Neural crest cell (in vitro differentiated cells): ENCODE measurements around the gene EPN1. TPM values are rescaled to one million over a fixed set of nuclear protein-coding genes. Genes with fewer than 3 reads are reported as not detected.

Source experiments
- DNase-seq: peaks from one replicate; pipeline ENCODE4 v3.0.0; 2021; ENCODE audit warnings: low read depth, mixed read lengths, low spot score
- H3K27ac Mint-ChIP-seq: one replicate; pipeline ENCODE4 v1.8.0; 2021; ENCODE audit warnings: mild to moderate bottlenecking, mixed read lengths; ENCODE audit not compliant: unreplicated experiment
- H3K27me3 Mint-ChIP-seq: 2 replicates; pipeline ENCODE4 v1.8.0; 2021; ENCODE audit warnings: low read depth, mild to moderate bottlenecking, mixed read lengths
- H3K36me3 Mint-ChIP-seq: 2 replicates; pipeline ENCODE4 v1.8.0; 2021; ENCODE audit warnings: low read depth, mild to moderate bottlenecking, mixed read lengths
- H3K4me1 Mint-ChIP-seq: 2 replicates; pipeline ENCODE4 v1.8.0; 2021; ENCODE audit warnings: mixed read lengths
- H3K4me3 Mint-ChIP-seq: one replicate; pipeline ENCODE4 v1.8.0; 2021; ENCODE audit warnings: mild to moderate bottlenecking, mixed read lengths
- H3K9me3 Mint-ChIP-seq: 2 replicates; pipeline ENCODE4 v1.8.0; 2021; ENCODE audit warnings: mixed read lengths
- total RNA-seq: library from RNA; stranded (reverse); gene quantifications from 2 replicates; pipeline ENCODE4 v1.2.1, GENCODE V29; 2021
- TF ChIP-seq, protein P1 (sequence below): fragments of 200-600 bp; sonication (generic); conservative IDR thresholded peaks from 2 replicates; pipeline ENCODE4 v1.5.0; 2021; ENCODE audit warnings: antibody characterized with exemption, mild to moderate bottlenecking

Gene EPN1
- total RNA-seq, 1 donor from 2014 or later, result 129 TPM

- TF ChIP-seq, protein P1, sequence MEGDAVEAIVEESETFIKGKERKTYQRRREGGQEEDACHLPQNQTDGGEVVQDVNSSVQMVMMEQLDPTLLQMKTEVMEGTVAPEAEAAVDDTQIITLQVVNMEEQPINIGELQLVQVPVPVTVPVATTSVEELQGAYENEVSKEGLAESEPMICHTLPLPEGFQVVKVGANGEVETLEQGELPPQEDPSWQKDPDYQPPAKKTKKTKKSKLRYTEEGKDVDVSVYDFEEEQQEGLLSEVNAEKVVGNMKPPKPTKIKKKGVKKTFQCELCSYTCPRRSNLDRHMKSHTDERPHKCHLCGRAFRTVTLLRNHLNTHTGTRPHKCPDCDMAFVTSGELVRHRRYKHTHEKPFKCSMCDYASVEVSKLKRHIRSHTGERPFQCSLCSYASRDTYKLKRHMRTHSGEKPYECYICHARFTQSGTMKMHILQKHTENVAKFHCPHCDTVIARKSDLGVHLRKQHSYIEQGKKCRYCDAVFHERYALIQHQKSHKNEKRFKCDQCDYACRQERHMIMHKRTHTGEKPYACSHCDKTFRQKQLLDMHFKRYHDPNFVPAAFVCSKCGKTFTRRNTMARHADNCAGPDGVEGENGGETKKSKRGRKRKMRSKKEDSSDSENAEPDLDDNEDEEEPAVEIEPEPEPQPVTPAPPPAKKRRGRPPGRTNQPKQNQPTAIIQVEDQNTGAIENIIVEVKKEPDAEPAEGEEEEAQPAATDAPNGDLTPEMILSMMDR, result no peak
- Mint-ChIP-seq H3K4me3 (peak overlapping the region; percentile 96), H3K36me3 (peaks cover 10% of the 10 kb centered on the region), H3K9me3 (peaks cover 2% of the 10 kb centered on the region), H3K27me3 (peaks cover 2% of the 10 kb centered on the region), H3K27ac (peak overlapping the region; percentile 100), H3K4me1 (peaks cover 49% of the 10 kb centered on the region)
- DNase-seq, result no peak
Measured at GRCh38 chr19:55635856-55636440, 39.1 kb upstream of the EPN1 start.

GRCh38 chr19:55636723-55637122, 38.3 kb upstream of the EPN1 start:
- Mint-ChIP-seq H3K27me3 (peaks cover 8% of the 10 kb centered on the region), H3K4me1 (peaks cover 54% of the 10 kb centered on the region), H3K4me3 (peak overlapping the region; percentile 96), H3K9me3 (peaks cover 2% of the 10 kb centered on the region), H3K27ac (no peak overlapping the region), H3K36me3 (peaks cover 10% of the 10 kb centered on the region)
- TF ChIP-seq, protein P1, result no peak
- DNase-seq, result no peak

GRCh38 chr19:55637534-55637933, 37.5 kb upstream of the EPN1 start:
- TF ChIP-seq, protein P1, result no peak
- H3K9me3 Mint-ChIP-seq, result peaks cover 2% of the 10 kb centered on the region
- peaks cover 10% of the 10 kb centered on the region for H3K36me3 Mint-ChIP-seq
- DNase-seq, result no peak
- H3K27ac Mint-ChIP-seq, result peak overlapping the region; percentile 65
- H3K4me1 Mint-ChIP-seq, result peaks cover 56% of the 10 kb centered on the region
- H3K27me3 Mint-ChIP-seq, result peaks cover 14% of the 10 kb centered on the region
- peak overlapping the region; percentile 96 for H3K4me3 Mint-ChIP-seq

DNA sequence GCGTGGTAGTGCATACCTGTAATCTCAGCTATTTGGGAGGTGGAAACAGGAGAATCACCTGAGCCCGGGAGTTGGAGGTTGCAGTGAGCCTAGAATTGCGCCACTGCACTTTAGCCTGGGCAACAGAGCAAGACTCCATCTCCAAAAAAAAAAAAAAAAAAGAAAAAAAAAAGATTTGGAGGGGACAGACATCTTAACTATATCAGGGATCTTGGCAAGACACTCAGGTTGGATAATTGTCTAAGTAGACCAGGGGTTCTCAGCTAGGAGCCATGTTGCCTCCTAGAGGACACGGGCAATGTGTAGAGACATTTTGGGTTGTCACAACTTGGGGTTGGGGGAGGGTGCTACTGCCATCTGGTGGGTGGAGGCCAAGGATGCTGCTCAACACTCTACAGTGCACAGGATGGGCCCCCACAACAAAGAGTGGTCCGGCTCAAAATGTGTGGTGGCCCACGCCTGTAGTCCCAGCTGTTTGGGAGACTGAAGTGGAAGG, 36.1 kb upstream of the EPN1 start:
- peaks cover 16% of the 10 kb centered on the region for H3K36me3 Mint-ChIP-seq
- TF ChIP-seq, protein P1, result peak; percentile 58

GRCh38 chr19:55640043-55640576, 34.9 kb upstream of the EPN1 start:
- Mint-ChIP-seq H3K4me1 (peaks cover 60% of the 10 kb centered on the region), H3K9me3 (peaks cover 2% of the 10 kb centered on the region), H3K27me3 (peaks cover 21% of the 10 kb centered on the region), H3K36me3 (peaks cover 16% of the 10 kb centered on the region), H3K27ac (peak overlapping the region; percentile 86), H3K4me3 (peak overlapping the region; percentile 96)
- no peak for DNase-seq
- TF ChIP-seq, protein P1, result no peak

More for the DNA sequence above, 36.1 kb upstream of the EPN1 start:
- peaks cover 62% of the 10 kb centered on the region for H3K4me1 Mint-ChIP-seq
- H3K9me3 Mint-ChIP-seq, result peaks cover 2% of the 10 kb centered on the region
- H3K27me3 Mint-ChIP-seq, result peaks cover 21% of the 10 kb centered on the region
- H3K27ac Mint-ChIP-seq, result no peak overlapping the region
- DNase-seq, result peak; percentile 47
- peak overlapping the region; percentile 88 for H3K4me3 Mint-ChIP-seq
